HCT116 (cell line): ENCODE data around the gene CYBA. TPM values are rescaled to one million over a fixed set of nuclear protein-coding genes. Genes with fewer than 3 reads are reported as not detected.

Source experiments
- ATAC-seq: fragments of 200-7000 bp; cut with Tn5 transposase; 2 replicates; pipeline ENCODE4 v1.9.1; 2020; ENCODE audit warnings: mild to moderate bottlenecking, moderate library complexity
- BruUV-seq: library from RNA; stranded (reverse); fragments of 400-500 nt; replicated peaks from 2 replicates; lab custom pipeline; 2021; lab: Mats Ljungman, UMichigan
- CTCF ChIA-PET: fragments of 300-600 bp; sonication (Branson Sonifier 250); formaldehyde crosslinking; loops from one replicate; lab custom pipeline; 2021; ENCODE audit warnings: antibody characterized with exemption; lab: Charles Lee
- POLR2A ChIA-PET: fragments of 300-600, 350-600 bp; sonication (Branson Sonifier 250); formaldehyde crosslinking; loops from one replicate; lab custom pipeline; 2021; ENCODE audit warnings: antibody characterized with exemption; lab: Charles Lee
- RAD21 ChIA-PET, 2 experiments: fragments of 300-600 bp; sonication (Branson Sonifier 250); formaldehyde crosslinking; loops; one replicate each; lab custom pipeline; 2023; ENCODE audit warnings: low total read pairs in 2 of 2; ENCODE audit not compliant: uncharacterized antibody in 2 of 2, unreplicated experiment in 2 of 2, low non-redundant PET in 1 of 2; lab: Charles Lee
- DNase-seq: peaks from one replicate; pipeline ENCODE4 v3.0.0-alpha.2; 2010; ENCODE audit warnings: low read depth, low spot score
- H2AFZ ChIP-seq: fragments of 200-600 bp; shearing (Covaris generic), sonication (generic); 2 replicates; pipeline ENCODE4 v1.6.1; 2017; ENCODE audit warnings: low read depth, mixed run types, mixed read lengths, antibody characterized with exemption, low read length; ENCODE audit not compliant: poor library complexity, severe bottlenecking
- H3K27ac ChIP-seq: 2 replicates; pipeline ENCODE4 v1.5.1; 2012; ENCODE audit warnings: low read depth, low read length
- H3K27me3 ChIP-seq: fragments of 200-600 bp; sonication (generic); 2 replicates; pipeline ENCODE4 v1.6.1; 2016; ENCODE audit warnings: mixed run types, low read length, mixed read lengths; ENCODE audit not compliant: insufficient read depth
- H3K36me3 ChIP-seq, 2 experiments: fragments of 200-500 bp in 1 of 2; fragments of 200-600 bp in 1 of 2; sonication (Bioruptor generic) in 1 of 2; sonication (generic) in 1 of 2; 2 replicates each; pipeline versions ENCODE4 v1.5.1 to v1.6.1; 2014 to 2016; ENCODE audit warnings: low read length in 2 of 2, inconsistent platforms in 1 of 2, mixed read lengths in 1 of 2, mixed run types in 1 of 2; ENCODE audit not compliant: insufficient read depth in 2 of 2, control insufficient read depth in 1 of 2
- H3K4me1 ChIP-seq, 2 experiments: fragments of 200-600 bp in 1 of 2; sonication (generic) in 1 of 2; 2 replicates each; pipeline versions ENCODE4 v1.5.1 to v1.6.1; 2012 to 2017; ENCODE audit warnings: low read length in 2 of 2, inconsistent platforms in 1 of 2, mild to moderate bottlenecking in 1 of 2, mixed read lengths in 1 of 2, mixed run types in 1 of 2, moderate library complexity in 1 of 2; ENCODE audit not compliant: insufficient read depth in 2 of 2, control insufficient read depth in 1 of 2
- H3K4me2 ChIP-seq: fragments of 200-600 bp; sonication (generic); 2 replicates; pipeline ENCODE4 v1.6.1; 2017; ENCODE audit warnings: mixed run types, low read length, mixed read lengths
- H3K4me3 ChIP-seq, 2 experiments: fragments of 200-600 bp in 1 of 2; sonication (generic) in 1 of 2; replicated peaks in 1 of 2; 2 replicates each; pipeline ENCODE4 v1.5.1; 2011 to 2016; ENCODE audit warnings: low read length in 2 of 2, control low read depth in 1 of 2, low read depth in 1 of 2, mild to moderate bottlenecking in 1 of 2, mixed read lengths in 1 of 2, mixed run types in 1 of 2
- H3K79me2 ChIP-seq: fragments of 200-600 bp; sonication (generic); 2 replicates; pipeline ENCODE4 v1.6.1; 2017; ENCODE audit warnings: mild to moderate bottlenecking, mixed run types, low read length, moderate library complexity, mixed read lengths; ENCODE audit not compliant: insufficient read depth
- H3K9ac ChIP-seq: fragments of 200-600 bp; sonication (generic); 2 replicates; pipeline ENCODE4 v1.6.1; 2016; ENCODE audit warnings: low read length, mixed read lengths
- H3K9me2 ChIP-seq: fragments of 200-600 bp; sonication (generic), shearing (Covaris generic); 2 replicates; pipeline ENCODE4 v1.6.1; 2017; ENCODE audit warnings: mixed run types, mild to moderate bottlenecking, moderate library complexity; ENCODE audit not compliant: insufficient read depth
- H3K9me3 ChIP-seq, 2 experiments: fragments of 200-500 bp in 1 of 2; fragments of 200-600 bp in 1 of 2; sonication (Bioruptor generic) in 1 of 2; sonication (generic) in 1 of 2; 2 replicates each; pipeline ENCODE4 v1.6.1; 2014 to 2017; ENCODE audit warnings: low read length in 2 of 2, mixed read lengths in 2 of 2, inconsistent platforms in 1 of 2, low read depth in 1 of 2, mild to moderate bottlenecking in 1 of 2, mixed run types in 1 of 2, moderate library complexity in 1 of 2; ENCODE audit not compliant: control insufficient read depth in 1 of 2, insufficient read depth in 1 of 2
- H4K20me1 ChIP-seq: fragments of 200-600 bp; sonication (generic), shearing (Covaris generic); 2 replicates; pipeline ENCODE4 v1.6.1; 2017; ENCODE audit warnings: mixed run types, mild to moderate bottlenecking, moderate library complexity; ENCODE audit not compliant: insufficient read depth
- CBX3 ChIP-seq: IDR thresholded peaks from 2 replicates; pipeline ENCODE4 v1.6.1; 2012; ENCODE audit warnings: low read depth
- CEBPB ChIP-seq: IDR thresholded peaks from 2 replicates; pipeline ENCODE4 v1.6.1; 2012; ENCODE audit warnings: low read depth
- CTCF ChIP-seq, 3 experiments: fragments of 200-600 bp in 1 of 3; sonication (generic) in 1 of 3; IDR thresholded peaks in 2 of 3; conservative IDR thresholded peaks in 1 of 3; 2 replicates each; pipeline ENCODE4 v1.5.1; 2012 to 2017; ENCODE audit warnings: low read depth in 2 of 3, low read length in 2 of 3, antibody characterized with exemption in 1 of 3, borderline replicate concordance in 1 of 3, control low read depth in 1 of 3, mild to moderate bottlenecking in 1 of 3, mixed read lengths in 1 of 3, mixed run types in 1 of 3, moderate library complexity in 1 of 3; ENCODE audit not compliant: insufficient read depth in 1 of 3
- EGR1 ChIP-seq: IDR thresholded peaks from 2 replicates; pipeline ENCODE4 v1.6.1; 2012; ENCODE audit warnings: low read depth
- ELF1 ChIP-seq: IDR thresholded peaks from 2 replicates; pipeline ENCODE4 v1.6.1; 2012; ENCODE audit warnings: low read depth, borderline replicate concordance
- EZH2 ChIP-seq: fragments of 200-600 bp; sonication (generic); IDR thresholded peaks from 2 replicates; pipeline ENCODE4 v1.6.1; 2017; ENCODE audit warnings: antibody characterized with exemption, mixed run types
- EZH2phosphoT487 ChIP-seq: fragments of 200-600 bp; IDR thresholded peaks from 2 replicates; pipeline ENCODE4 v1.6.1; 2018; ENCODE audit warnings: antibody characterized with exemption, borderline replicate concordance
- FOSL1 ChIP-seq: IDR thresholded peaks from 2 replicates; pipeline ENCODE4 v1.6.1; 2012; ENCODE audit warnings: low read depth
- JUND ChIP-seq: IDR thresholded peaks from 2 replicates; pipeline ENCODE4 v1.6.1; 2012
- MAX ChIP-seq: IDR thresholded peaks from 2 replicates; pipeline ENCODE4 v1.6.1; 2012
- POLR2A ChIP-seq: IDR thresholded peaks from 2 replicates; pipeline ENCODE4 v1.7.0; 2011; ENCODE audit warnings: borderline replicate concordance; ENCODE audit not compliant: insufficient read depth, insufficient read length; ENCODE audit errors: extremely low read depth
- POLR2AphosphoS5 ChIP-seq: IDR thresholded peaks from 2 replicates; pipeline ENCODE4 v1.6.1; 2011; ENCODE audit warnings: mild to moderate bottlenecking, low read depth, low read length, moderate library complexity
- SRF ChIP-seq: IDR thresholded peaks from 2 replicates; pipeline ENCODE4 v1.6.1; 2012; ENCODE audit warnings: low read depth
- TCF7L2 ChIP-seq: IDR thresholded peaks from 2 replicates; pipeline ENCODE4 v1.7.0; 2011; ENCODE audit warnings: borderline replicate concordance, inconsistent platforms; ENCODE audit not compliant: insufficient read depth, insufficient read length; ENCODE audit errors: extremely low read depth
- ZFX ChIP-seq: fragments of 450-650 bp; IDR thresholded peaks from 2 replicates; pipeline ENCODE4 v1.6.1; 2017
- intact Hi-C: fragments of 100-400 bp; cut with micrococcal nuclease; formaldehyde crosslinking; loops from 2 replicates; pipeline ENCODE4 v1.10.0; 2022
- total RNA-seq: library from RNA; stranded (reverse); gene quantifications from one replicate; pipeline ENCODE4 v1.2.1, GENCODE V29; 2021; ENCODE audit not compliant: unreplicated experiment
- TF ChIP-seq, protein P1 (sequence below): IDR thresholded peaks from 2 replicates; pipeline ENCODE4 v1.6.1; 2011; ENCODE audit warnings: mild to moderate bottlenecking, low read length, moderate library complexity; ENCODE audit not compliant: insufficient replicate concordance; ENCODE audit errors: extremely low read depth
- TF ChIP-seq, protein P2 (sequence below): IDR thresholded peaks from 2 replicates; pipeline ENCODE4 v1.6.1; 2012

CYBA gene
- total RNA-seq, 1 experiment from 2014 or later, result 321 TPM

DNA sequence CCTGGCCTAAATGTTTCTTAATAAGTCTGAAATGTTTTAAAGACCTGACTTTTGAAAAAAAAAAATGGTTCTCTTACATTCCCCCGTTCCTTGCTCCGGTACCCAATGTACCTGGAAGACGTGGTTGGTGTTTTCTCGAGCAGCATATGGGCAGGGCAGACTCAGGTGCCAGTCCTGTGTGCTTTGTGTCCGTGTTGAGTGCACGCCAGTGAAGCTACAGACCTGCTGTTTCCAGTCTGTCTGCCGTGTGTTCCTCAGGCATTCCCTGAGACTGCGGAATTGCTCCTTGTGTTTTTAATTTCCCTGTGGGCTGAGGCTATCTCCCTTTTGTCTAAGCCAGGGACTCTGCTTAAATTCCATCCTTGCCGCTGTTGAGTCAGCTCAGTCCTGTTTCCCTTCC lies 24.2 kb downstream of the CYBA start:
- Histone ChIP-seq H3K4me2 (no peak overlapping the region), H3K36me3 (peaks cover 57 to 72% of the 10 kb centered on the region in 2 experiments; a peak in 3 of 4 replicates), H4K20me1 (no peaks in the 10 kb centered on the region), H3K4me1 (no peaks in the 10 kb centered on the region), H3K79me2 (peaks cover 4% of the 10 kb centered on the region; the same call in 1 of the 2 replicates), H3K4me3 (no peak overlapping the region), H3K27ac (no peak overlapping the region), H3K9me3 (no peaks in the 10 kb centered on the region), H3K27me3 (no peaks in the 10 kb centered on the region), H2AFZ (no peak overlapping the region), H3K9me2 (no peaks in the 10 kb centered on the region), H3K9ac (no peak overlapping the region)
- TF ChIP-seq TCF7L2 (no peak), JUND (no peak), EZH2 (no peak), ELF1 (no peak), SRF (no peak), CTCF (IDR thresholded peaks at IDR 0.05 in 2 of 3, conservative IDR thresholded peaks at IDR 0.05 in 1 of 3; ENCODE audit: borderline replicate concordance in 1 of 3, insufficient read depth in 1 of 3, low read depth in 2 of 3, low read length in 2 of 3) (no peak), ZFX (no peak), EZH2phosphoT487 (no peak), POLR2A (no peak), CBX3 (no peak), CEBPB (no peak), MAX (no peak), FOSL1 (no peak), EGR1 (no peak), POLR2AphosphoS5 (no peak)
- TF ChIP-seq, protein P1, sequence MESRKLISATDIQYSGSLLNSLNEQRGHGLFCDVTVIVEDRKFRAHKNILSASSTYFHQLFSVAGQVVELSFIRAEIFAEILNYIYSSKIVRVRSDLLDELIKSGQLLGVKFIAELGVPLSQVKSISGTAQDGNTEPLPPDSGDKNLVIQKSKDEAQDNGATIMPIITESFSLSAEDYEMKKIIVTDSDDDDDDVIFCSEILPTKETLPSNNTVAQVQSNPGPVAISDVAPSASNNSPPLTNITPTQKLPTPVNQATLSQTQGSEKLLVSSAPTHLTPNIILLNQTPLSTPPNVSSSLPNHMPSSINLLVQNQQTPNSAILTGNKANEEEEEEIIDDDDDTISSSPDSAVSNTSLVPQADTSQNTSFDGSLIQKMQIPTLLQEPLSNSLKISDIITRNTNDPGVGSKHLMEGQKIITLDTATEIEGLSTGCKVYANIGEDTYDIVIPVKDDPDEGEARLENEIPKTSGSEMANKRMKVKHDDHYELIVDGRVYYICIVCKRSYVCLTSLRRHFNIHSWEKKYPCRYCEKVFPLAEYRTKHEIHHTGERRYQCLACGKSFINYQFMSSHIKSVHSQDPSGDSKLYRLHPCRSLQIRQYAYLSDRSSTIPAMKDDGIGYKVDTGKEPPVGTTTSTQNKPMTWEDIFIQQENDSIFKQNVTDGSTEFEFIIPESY, result no peak
- TF ChIP-seq, protein P2, sequence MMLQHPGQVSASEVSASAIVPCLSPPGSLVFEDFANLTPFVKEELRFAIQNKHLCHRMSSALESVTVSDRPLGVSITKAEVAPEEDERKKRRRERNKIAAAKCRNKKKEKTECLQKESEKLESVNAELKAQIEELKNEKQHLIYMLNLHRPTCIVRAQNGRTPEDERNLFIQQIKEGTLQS, result no peak
- ATAC-seq (no peak), DNase-seq (no peak)
- RAD21 ChIA-PET, result no interaction called here
- CTCF ChIA-PET, result no interaction called here
- BruUV-seq, result TSS peak; percentile 27
- intact Hi-C loops, result no loop called here
- POLR2A ChIA-PET, result no interaction called here
